C4-2B (cell line): ENCODE results near the gene GGA2.
"Not testable (repeated sequence)": the region's sequence is repeated elsewhere in the genome, so short reads cannot be mapped to it uniquely, and the experiment has no call there.

ENCODE experiments used
- H3K27ac ChIP-seq: fragments of 450-650 bp; 2 replicates; pipeline ENCODE4 v1.5.1; 2017
- ZFX ChIP-seq: fragments of 450-650 bp; IDR thresholded peaks from 2 replicates; pipeline ENCODE4 v1.6.1; 2017
- TF ChIP-seq, protein P1 (sequence below): fragments of 450-650 bp; conservative IDR thresholded peaks from 2 replicates; pipeline ENCODE4 v1.5.1; 2017; ENCODE audit warnings: mild to moderate bottlenecking

The GGA2 gene

GRCh38 chr16:23544436-23544835 lies 34.1 kb upstream of the GGA2 start:
- H3K27ac ChIP-seq: no peak overlapping the region

DNA sequence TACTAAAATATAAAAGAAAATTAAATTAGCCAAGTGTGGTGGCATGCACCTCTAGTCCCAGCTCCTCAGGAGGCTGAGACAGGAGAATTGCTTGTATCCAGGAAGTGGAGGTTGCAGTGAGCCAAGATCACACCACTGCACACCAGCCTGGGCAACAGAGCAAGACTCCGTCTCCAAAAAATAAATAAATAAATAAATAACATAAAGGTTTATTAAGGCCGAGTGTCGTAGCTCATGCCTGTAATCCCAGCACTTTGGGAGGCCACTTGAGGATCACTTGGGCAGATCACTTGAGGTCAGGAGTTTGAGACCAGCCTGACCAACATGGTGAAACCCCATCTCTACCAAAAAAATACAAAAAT lies 30.5 kb upstream of the GGA2 start:
- not testable (repeated sequence) for H3K27ac ChIP-seq

More at GRCh38 chr16:23544436-23544835, 34.1 kb upstream of the GGA2 start:
- TF ChIP-seq, protein P1, sequence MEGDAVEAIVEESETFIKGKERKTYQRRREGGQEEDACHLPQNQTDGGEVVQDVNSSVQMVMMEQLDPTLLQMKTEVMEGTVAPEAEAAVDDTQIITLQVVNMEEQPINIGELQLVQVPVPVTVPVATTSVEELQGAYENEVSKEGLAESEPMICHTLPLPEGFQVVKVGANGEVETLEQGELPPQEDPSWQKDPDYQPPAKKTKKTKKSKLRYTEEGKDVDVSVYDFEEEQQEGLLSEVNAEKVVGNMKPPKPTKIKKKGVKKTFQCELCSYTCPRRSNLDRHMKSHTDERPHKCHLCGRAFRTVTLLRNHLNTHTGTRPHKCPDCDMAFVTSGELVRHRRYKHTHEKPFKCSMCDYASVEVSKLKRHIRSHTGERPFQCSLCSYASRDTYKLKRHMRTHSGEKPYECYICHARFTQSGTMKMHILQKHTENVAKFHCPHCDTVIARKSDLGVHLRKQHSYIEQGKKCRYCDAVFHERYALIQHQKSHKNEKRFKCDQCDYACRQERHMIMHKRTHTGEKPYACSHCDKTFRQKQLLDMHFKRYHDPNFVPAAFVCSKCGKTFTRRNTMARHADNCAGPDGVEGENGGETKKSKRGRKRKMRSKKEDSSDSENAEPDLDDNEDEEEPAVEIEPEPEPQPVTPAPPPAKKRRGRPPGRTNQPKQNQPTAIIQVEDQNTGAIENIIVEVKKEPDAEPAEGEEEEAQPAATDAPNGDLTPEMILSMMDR: no peak
- TF ChIP-seq ZFX: no peak

DNA sequence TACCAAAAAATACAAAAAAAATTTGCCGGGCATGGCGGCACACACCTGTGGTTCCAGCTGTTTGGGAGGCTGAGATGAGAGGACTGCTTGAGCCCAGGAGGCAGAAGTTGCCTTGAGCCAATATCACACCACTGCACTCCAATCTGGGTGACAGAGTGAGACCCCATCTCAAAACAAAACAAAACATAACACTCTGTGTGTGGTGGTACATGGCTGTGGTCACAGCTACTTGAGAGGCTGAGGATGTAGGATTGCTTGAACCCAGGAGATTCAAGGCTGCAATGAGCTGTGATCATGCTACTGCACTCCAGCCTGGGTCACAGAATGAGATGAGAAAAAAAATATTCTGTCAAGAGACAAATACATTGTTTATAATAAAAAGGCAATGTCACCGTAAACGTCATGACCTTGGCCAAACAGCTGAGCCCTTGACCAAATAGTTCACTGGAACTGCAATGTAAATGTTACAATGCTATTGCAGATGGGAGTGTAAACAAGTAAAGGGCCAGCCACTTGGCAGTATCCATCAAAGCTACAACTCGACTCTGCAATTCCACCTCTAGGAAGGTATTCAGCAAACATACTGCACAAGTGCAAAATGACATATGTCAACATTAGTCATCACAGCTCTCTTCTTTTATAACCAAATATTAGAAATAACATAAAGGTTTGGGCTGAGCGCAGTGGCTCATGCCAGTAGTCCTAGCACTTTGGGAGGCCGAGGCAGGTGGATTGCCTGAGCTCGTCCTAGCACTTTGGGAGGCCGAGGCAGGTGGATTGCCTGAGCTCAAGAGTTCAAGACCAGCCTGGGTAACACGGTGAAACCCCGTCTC lies 29.9 kb upstream of the GGA2 start:
- no peak for TF ChIP-seq ZFX
- TF ChIP-seq, protein P1: no peak
- no peak overlapping the region for H3K27ac ChIP-seq

DNA sequence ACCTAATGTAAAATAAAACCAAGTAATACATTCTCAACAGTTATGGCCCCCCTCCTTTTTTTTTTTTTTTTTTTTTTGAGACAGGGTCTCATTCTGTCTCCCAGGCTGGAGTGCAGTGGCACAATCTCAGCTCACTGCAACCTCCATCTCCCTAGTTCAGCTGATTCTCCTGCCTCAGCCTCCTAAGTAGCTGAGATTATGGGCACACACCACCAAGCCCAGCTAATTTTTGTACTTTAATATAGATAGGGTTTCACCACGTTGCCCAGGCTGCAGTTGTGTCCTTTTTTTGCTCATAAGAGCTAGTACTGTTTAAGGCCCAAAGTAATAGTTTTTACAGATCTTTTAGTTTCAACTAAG lies 28.6 kb upstream of the GGA2 start:
- H3K27ac ChIP-seq: no peak overlapping the region
- TF ChIP-seq ZFX: no peak
- TF ChIP-seq, protein P1: no peak

DNA sequence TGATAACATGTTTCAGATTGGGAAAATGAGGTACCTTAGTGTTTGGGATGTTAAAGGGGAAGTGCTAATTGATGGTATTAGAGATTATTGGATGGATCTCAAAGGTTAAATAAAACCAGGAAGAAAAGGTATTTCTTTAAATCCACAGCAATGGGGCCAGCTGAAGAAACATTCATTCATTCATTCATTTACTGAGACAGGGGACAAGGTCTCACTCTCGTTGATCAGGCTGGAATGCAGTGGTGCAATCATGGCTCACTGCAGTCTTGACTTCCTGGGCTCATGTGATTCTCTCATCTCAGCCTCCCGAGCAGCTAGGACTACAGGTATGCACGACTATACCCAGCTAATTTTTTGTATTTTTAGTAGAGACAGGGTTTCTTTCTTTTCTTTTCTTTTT lies 27.1 kb upstream of the GGA2 start:
- TF ChIP-seq, protein P1: no peak
- TF ChIP-seq ZFX: no peak
- no peak overlapping the region for H3K27ac ChIP-seq

DNA sequence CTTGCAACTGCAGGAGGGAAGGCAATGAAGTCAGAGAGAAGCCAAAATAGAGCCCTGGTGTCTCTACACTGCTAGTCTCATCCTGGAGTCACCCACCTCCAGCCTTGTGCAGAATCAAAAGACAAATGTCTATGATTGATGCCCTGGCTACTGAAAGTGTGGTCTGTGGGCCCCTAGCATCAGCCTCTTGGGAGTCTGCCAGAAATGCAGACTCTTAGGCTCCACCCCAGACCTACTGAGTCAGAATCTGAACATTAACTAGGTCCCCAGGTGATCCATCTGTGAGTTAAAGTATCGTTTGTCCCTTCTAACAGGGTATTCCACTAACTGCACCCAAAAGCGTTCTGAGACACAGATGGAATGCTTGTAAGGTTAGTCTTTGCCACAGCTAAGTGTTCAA lies 25.6 kb upstream of the GGA2 start:
- H3K27ac ChIP-seq: no peak overlapping the region
- TF ChIP-seq, protein P1: no peak
- no peak for TF ChIP-seq ZFX

- no peak overlapping the region for H3K27ac ChIP-seq
- TF ChIP-seq, protein P1: no peak
- no peak for TF ChIP-seq ZFX
These were observed 24.9 kb upstream of the GGA2 start for GRCh38 chr16:23534868-23535860.
